SK-N-SH treated with all-trans-retinoic acid at 6 μM for 48 hours (cell line): ENCODE measurements around the gene RHBDL1.

Experiments used
- ATAC-seq: fragments of 200-7000 bp; cut with Tn5 transposase; 3 replicates; pipeline ENCODE4 v1.9.1; 2020; ENCODE audit warnings: mild to moderate bottlenecking, moderate library complexity
- ARNTL ChIP-seq: fragments of 450-650 bp; formaldehyde crosslinking; IDR thresholded peaks from 2 replicates; pipeline ENCODE4 v1.5.0; 2020; ENCODE audit warnings: low read depth, mild to moderate bottlenecking, moderate library complexity, borderline replicate concordance
- BACH2 ChIP-seq: fragments of 250-450 bp; sonication (Bioruptor Pico); IDR thresholded peaks from 2 replicates; pipeline ENCODE4 v1.9.0; 2021; ENCODE audit warnings: mild to moderate bottlenecking, borderline replicate concordance
- CREB5 ChIP-seq: fragments of 250-450 bp; sonication (Bioruptor Pico); IDR thresholded peaks from 2 replicates; pipeline ENCODE4 v1.5.1; 2020; ENCODE audit warnings: low read depth, mild to moderate bottlenecking, moderate library complexity
- CSDC2 ChIP-seq: fragments of 250-450 bp; sonication (Bioruptor Pico); IDR thresholded peaks from 2 replicates; pipeline ENCODE4 v1.5.0; 2020; ENCODE audit warnings: mild to moderate bottlenecking, moderate library complexity
- CSRNP3 ChIP-seq: fragments of 250-450 bp; sonication (Bioruptor Pico); IDR thresholded peaks from 2 replicates; pipeline ENCODE4 v1.5.1; 2021; ENCODE audit warnings: mild to moderate bottlenecking, moderate library complexity
- ESRRG ChIP-seq: fragments of 250-450 bp; sonication (Bioruptor Pico); IDR thresholded peaks from 2 replicates; pipeline ENCODE4 v1.6.1; 2021; ENCODE audit warnings: mild to moderate bottlenecking
- GLIS3 ChIP-seq: fragments of 250-450 bp; sonication (Bioruptor Pico); IDR thresholded peaks from 2 replicates; pipeline ENCODE4 v1.5.0; 2020; ENCODE audit warnings: mild to moderate bottlenecking, moderate library complexity
- ISL1 ChIP-seq: fragments of 250-450 bp; sonication (Bioruptor Pico); IDR thresholded peaks from 2 replicates; pipeline ENCODE4 v2.1.2; 2022; ENCODE audit warnings: mild to moderate bottlenecking, moderate library complexity
- OSR1 ChIP-seq: fragments of 250-450 bp; sonication (Bioruptor Pico); IDR thresholded peaks from 2 replicates; pipeline ENCODE4 v1.8.0; 2022; ENCODE audit warnings: moderate library complexity, mild to moderate bottlenecking, inconsistent platforms
- PATZ1 ChIP-seq: fragments of 250-450 bp; sonication (Bioruptor Pico); IDR thresholded peaks from 2 replicates; pipeline ENCODE4 v1.8.0; 2020; ENCODE audit warnings: mild to moderate bottlenecking, moderate library complexity, borderline replicate concordance
- POU6F1 ChIP-seq: fragments of 250-450 bp; sonication (Bioruptor Pico); IDR thresholded peaks from 2 replicates; pipeline ENCODE4 v1.8.0; 2021; ENCODE audit warnings: low read depth, mild to moderate bottlenecking, moderate library complexity, borderline replicate concordance
- PPARA ChIP-seq: fragments of 250-450 bp; sonication (Bioruptor Pico); IDR thresholded peaks from 2 replicates; pipeline ENCODE4 v1.5.0; 2020; ENCODE audit warnings: mild to moderate bottlenecking, borderline replicate concordance
- RARB ChIP-seq: fragments of 250-450 bp; sonication (Bioruptor Pico); IDR thresholded peaks from 2 replicates; pipeline ENCODE4 v1.8.0; 2021; ENCODE audit warnings: mild to moderate bottlenecking, moderate library complexity
- SNAI2 ChIP-seq: fragments of 250-450 bp; sonication (Bioruptor Pico); IDR thresholded peaks from 2 replicates; pipeline ENCODE4 v1.5.0; 2020; ENCODE audit warnings: mild to moderate bottlenecking, moderate library complexity
- TSHZ2 ChIP-seq: fragments of 250-450 bp; sonication (Bioruptor Pico); IDR thresholded peaks from 2 replicates; pipeline ENCODE4 v1.5.0; 2020; ENCODE audit warnings: mild to moderate bottlenecking, moderate library complexity
- ZC3H10 ChIP-seq: fragments of 250-450 bp; sonication (Bioruptor Pico); IDR thresholded peaks from 2 replicates; pipeline ENCODE4 v1.5.1; 2021; ENCODE audit warnings: mild to moderate bottlenecking, moderate library complexity
- ZFP3 ChIP-seq: fragments of 250-450 bp; sonication (Bioruptor Pico); IDR thresholded peaks from 2 replicates; pipeline ENCODE4 v1.5.0; 2020; ENCODE audit warnings: mild to moderate bottlenecking, moderate library complexity
- ZFP30 ChIP-seq: fragments of 450-650 bp; formaldehyde crosslinking; IDR thresholded peaks from 2 replicates; pipeline ENCODE4 v1.5.0; 2022; ENCODE audit warnings: mild to moderate bottlenecking, moderate library complexity
- ZNF70 ChIP-seq: fragments of 450-650 bp; formaldehyde crosslinking; IDR thresholded peaks from 2 replicates; pipeline ENCODE4 v1.5.0; 2020; ENCODE audit warnings: mild to moderate bottlenecking, moderate library complexity
- ZNF8 ChIP-seq: fragments of 450-650 bp; formaldehyde crosslinking; IDR thresholded peaks from 2 replicates; pipeline ENCODE4 v1.5.0; 2020; ENCODE audit warnings: mild to moderate bottlenecking, moderate library complexity

RHBDL1 gene

GRCh38 chr16:662095-662494 is 13.4 kb upstream of the RHBDL1 start (continued):
- no peak for TF ChIP-seq POU6F1 (CRISPR knock-in tag)
- no peak for TF ChIP-seq CSDC2
- TF ChIP-seq ESRRG (CRISPR knock-in tag): no peak
- no peak for TF ChIP-seq ZFP30 (CRISPR knock-in tag)
- no peak for TF ChIP-seq GLIS3 (CRISPR knock-in tag)
- no peak for TF ChIP-seq ISL1 (CRISPR knock-in tag)
- no peak for TF ChIP-seq SNAI2 (CRISPR knock-in tag)
- TF ChIP-seq ZNF8 (CRISPR knock-in tag): no peak
- no peak for TF ChIP-seq OSR1 (CRISPR knock-in tag)

- no peak for ATAC-seq
- TF ChIP-seq PATZ1 (CRISPR knock-in tag) (no peak), SNAI2 (CRISPR knock-in tag) (no peak), ZNF70 (CRISPR knock-in tag) (no peak), CREB5 (CRISPR knock-in tag) (no peak), RARB (no peak), ZC3H10 (CRISPR knock-in tag) (no peak)
These were observed 12.9 kb upstream of the RHBDL1 start for GRCh38 chr16:662597-662996.

- no peak for TF ChIP-seq SNAI2 (CRISPR knock-in tag)
- no peak for TF ChIP-seq OSR1 (CRISPR knock-in tag)
- TF ChIP-seq ZFP30 (CRISPR knock-in tag): no peak
- no peak for TF ChIP-seq POU6F1 (CRISPR knock-in tag)
- TF ChIP-seq CREB5 (CRISPR knock-in tag): no peak
- no peak for TF ChIP-seq ARNTL (CRISPR knock-in tag)
- no peak for TF ChIP-seq ESRRG (CRISPR knock-in tag)
- no peak for TF ChIP-seq CSRNP3 (CRISPR knock-in tag)
- TF ChIP-seq TSHZ2 (CRISPR knock-in tag): no peak
- TF ChIP-seq RARB: no peak
- TF ChIP-seq ZNF8 (CRISPR knock-in tag): no peak
- TF ChIP-seq CSDC2: no peak
- no peak for TF ChIP-seq ZC3H10 (CRISPR knock-in tag)
- no peak for TF ChIP-seq ISL1 (CRISPR knock-in tag)
- no peak for TF ChIP-seq GLIS3 (CRISPR knock-in tag)
- no peak for TF ChIP-seq BACH2 (CRISPR knock-in tag)
- TF ChIP-seq ZFP3 (CRISPR knock-in tag): no peak
- no peak for TF ChIP-seq PATZ1 (CRISPR knock-in tag)
- no peak for TF ChIP-seq PPARA (CRISPR knock-in tag)
- no peak for ATAC-seq
These were observed 8.9 kb upstream of the RHBDL1 start for GRCh38 chr16:666572-666971.
